ENCODE measurements around the gene SEC24D.

- TF ChIP-seq CTCF (conservative IDR thresholded peaks at IDR 0.05; ENCODE audit: low read depth, low read length), result no peak
- TF ChIP-seq EZH2phosphoT487 (IDR thresholded peaks at IDR 0.05; ENCODE audit: borderline replicate concordance, low read length), result no peak
- TF ChIP-seq EZH2 (IDR thresholded peaks at IDR 0.05; ENCODE audit: low read length, unreplicated experiment), result no peak
Measured at GRCh38 chr4:118745357-118745756, 90.6 kb downstream of the SEC24D start.

Measured in PC-3 (cell line).